Stimulated activated memory B cell treated with anti-CD40 and anti-IgM and Interleukin-4, amounts not matched to agents 10 μg/mL and 1 μg/mL and 100 μg/mL, for 72 hours (primary cell): ENCODE measurements around the gene MBNL2.

ENCODE experiments used
- ATAC-seq: fragments of 150-1000 bp; cut with Tn5 transposase; 2 replicates; pipeline ENCODE4 v1.10.0; 2021
- H3K27ac Mint-ChIP-seq: one replicate; pipeline ENCODE4 v1.8.0; 2022; ENCODE audit warnings: mild to moderate bottlenecking, mixed read lengths
- H3K27me3 Mint-ChIP-seq: one replicate; pipeline ENCODE4 v1.8.0; 2022; ENCODE audit warnings: mixed read lengths
- H3K36me3 Mint-ChIP-seq: one replicate; pipeline ENCODE4 v1.8.0; 2022; ENCODE audit warnings: mixed read lengths
- H3K4me1 Mint-ChIP-seq: one replicate; pipeline ENCODE4 v1.8.0; 2022; ENCODE audit warnings: mixed read lengths
- H3K4me3 Mint-ChIP-seq: one replicate; pipeline ENCODE4 v1.8.0; 2022; ENCODE audit warnings: mild to moderate bottlenecking, moderate library complexity, mixed read lengths
- H3K9me3 Mint-ChIP-seq: one replicate; pipeline ENCODE4 v1.8.0; 2022; ENCODE audit warnings: mixed read lengths

MBNL2 gene

GRCh38 chr13:97249093-97249795 lies 27.1 kb downstream of the MBNL2 start:
- H3K4me3 Mint-ChIP-seq: no peak overlapping the region
- no peaks in the 10 kb centered on the region for H3K27me3 Mint-ChIP-seq
- H3K36me3 Mint-ChIP-seq: no peaks in the 10 kb centered on the region
- H3K4me1 Mint-ChIP-seq: peaks cover 11% of the 10 kb centered on the region
- H3K27ac Mint-ChIP-seq: no peak overlapping the region
- ATAC-seq: no peak
- no peaks in the 10 kb centered on the region for H3K9me3 Mint-ChIP-seq

- Mint-ChIP-seq H3K4me3 (no peak overlapping the region), H3K27ac (no peak overlapping the region), H3K27me3 (no peaks in the 10 kb centered on the region), H3K4me1 (peaks cover 11% of the 10 kb centered on the region), H3K36me3 (no peaks in the 10 kb centered on the region), H3K9me3 (no peaks in the 10 kb centered on the region)
- ATAC-seq: no peak
These were observed 27.8 kb downstream of the MBNL2 start for GRCh38 chr13:97249796-97250495.

- no peaks in the 10 kb centered on the region for H3K27me3 Mint-ChIP-seq
- ATAC-seq: no peak
- no peaks in the 10 kb centered on the region for H3K9me3 Mint-ChIP-seq
- H3K4me3 Mint-ChIP-seq: no peak overlapping the region
- H3K4me1 Mint-ChIP-seq: peaks cover 15% of the 10 kb centered on the region
- H3K36me3 Mint-ChIP-seq: no peaks in the 10 kb centered on the region
- H3K27ac Mint-ChIP-seq: no peak overlapping the region
These were observed 28.4 kb downstream of the MBNL2 start for GRCh38 chr13:97250560-97250959.

- Mint-ChIP-seq H3K27me3 (no peaks in the 10 kb centered on the region), H3K27ac (no peak overlapping the region), H3K4me1 (peaks cover 35% of the 10 kb centered on the region), H3K4me3 (no peak overlapping the region), H3K9me3 (no peaks in the 10 kb centered on the region), H3K36me3 (peaks cover 6% of the 10 kb centered on the region)
- ATAC-seq: no peak
These were observed 30.6 kb downstream of the MBNL2 start for GRCh38 chr13:97252735-97253134.

- ATAC-seq: no peak
- no peak overlapping the region for H3K27ac Mint-ChIP-seq
- H3K9me3 Mint-ChIP-seq: no peaks in the 10 kb centered on the region
- H3K36me3 Mint-ChIP-seq: peaks cover 6% of the 10 kb centered on the region
- no peaks in the 10 kb centered on the region for H3K27me3 Mint-ChIP-seq
- H3K4me3 Mint-ChIP-seq: no peak overlapping the region
- peaks cover 43% of the 10 kb centered on the region for H3K4me1 Mint-ChIP-seq
These were observed 31.6 kb downstream of the MBNL2 start for GRCh38 chr13:97253581-97254293.

- Mint-ChIP-seq H3K36me3 (peaks cover 11% of the 10 kb centered on the region), H3K27ac (no peak overlapping the region), H3K4me1 (peaks cover 50% of the 10 kb centered on the region), H3K9me3 (no peaks in the 10 kb centered on the region), H3K27me3 (no peaks in the 10 kb centered on the region), H3K4me3 (no peak overlapping the region)
- ATAC-seq: no peak
These were observed 32.7 kb downstream of the MBNL2 start for GRCh38 chr13:97254816-97255215.

GRCh38 chr13:97255515-97256021 lies 33.4 kb downstream of the MBNL2 start:
- Mint-ChIP-seq H3K4me3 (no peak overlapping the region), H3K9me3 (no peaks in the 10 kb centered on the region), H3K4me1 (peaks cover 50% of the 10 kb centered on the region), H3K27ac (no peak overlapping the region), H3K27me3 (no peaks in the 10 kb centered on the region), H3K36me3 (peaks cover 11% of the 10 kb centered on the region)
- no peak for ATAC-seq

GRCh38 chr13:97256343-97256783 lies 34.2 kb downstream of the MBNL2 start:
- Mint-ChIP-seq H3K4me3 (no peak overlapping the region), H3K9me3 (no peaks in the 10 kb centered on the region), H3K27me3 (no peaks in the 10 kb centered on the region), H3K4me1 (peaks cover 56% of the 10 kb centered on the region), H3K27ac (no peak overlapping the region), H3K36me3 (peaks cover 16% of the 10 kb centered on the region)
- ATAC-seq: no peak

- no peak overlapping the region for H3K4me3 Mint-ChIP-seq
- H3K4me1 Mint-ChIP-seq: peaks cover 65% of the 10 kb centered on the region
- H3K36me3 Mint-ChIP-seq: peaks cover 18% of the 10 kb centered on the region
- no peak for ATAC-seq
- H3K9me3 Mint-ChIP-seq: no peaks in the 10 kb centered on the region
- no peaks in the 10 kb centered on the region for H3K27me3 Mint-ChIP-seq
- no peak overlapping the region for H3K27ac Mint-ChIP-seq
These were observed 35.2 kb downstream of the MBNL2 start for GRCh38 chr13:97257228-97257755.

- Mint-ChIP-seq H3K36me3 (peaks cover 21% of the 10 kb centered on the region), H3K27ac (peak overlapping the region; percentile 14), H3K4me1 (peaks cover 72% of the 10 kb centered on the region), H3K27me3 (no peaks in the 10 kb centered on the region), H3K9me3 (no peaks in the 10 kb centered on the region), H3K4me3 (no peak overlapping the region)
- ATAC-seq: peak; percentile 49
These were observed 36.0 kb downstream of the MBNL2 start for GRCh38 chr13:97257800-97258799.

GRCh38 chr13:97258801-97259200 lies 36.7 kb downstream of the MBNL2 start:
- Mint-ChIP-seq H3K4me1 (peaks cover 75% of the 10 kb centered on the region), H3K4me3 (no peak overlapping the region), H3K27ac (no peak overlapping the region), H3K36me3 (peaks cover 23% of the 10 kb centered on the region), H3K27me3 (no peaks in the 10 kb centered on the region), H3K9me3 (no peaks in the 10 kb centered on the region)
- no peak for ATAC-seq

- Mint-ChIP-seq H3K4me3 (no peak overlapping the region), H3K27ac (no peak overlapping the region), H3K36me3 (peaks cover 25% of the 10 kb centered on the region), H3K9me3 (no peaks in the 10 kb centered on the region), H3K27me3 (no peaks in the 10 kb centered on the region), H3K4me1 (peaks cover 76% of the 10 kb centered on the region)
- no peak for ATAC-seq
These were observed 37.3 kb downstream of the MBNL2 start for GRCh38 chr13:97259410-97259797.

GRCh38 chr13:97259798-97260714 lies 37.9 kb downstream of the MBNL2 start:
- H3K4me3 Mint-ChIP-seq: no peak overlapping the region
- H3K27ac Mint-ChIP-seq: peak overlapping the region; percentile 63
- peak; percentile 24 for ATAC-seq
- H3K36me3 Mint-ChIP-seq: peaks cover 28% of the 10 kb centered on the region
- no peaks in the 10 kb centered on the region for H3K9me3 Mint-ChIP-seq
- no peaks in the 10 kb centered on the region for H3K27me3 Mint-ChIP-seq
- H3K4me1 Mint-ChIP-seq: peaks cover 80% of the 10 kb centered on the region
